GM20000 (cell line): ENCODE measurements around the gene PCCA.

Experiments used
- DNase-seq: peaks from one replicate; pipeline ENCODE4 v3.0.0; 2012; ENCODE audit warnings: low spot score
- TF ChIP-seq, protein P1 (sequence below): IDR thresholded peaks from 2 replicates; pipeline ENCODE4 v1.5.1; 2012; ENCODE audit warnings: mild to moderate bottlenecking, control low read depth; ENCODE audit errors: extremely low read depth, missing control alignments

PCCA gene

DNA sequence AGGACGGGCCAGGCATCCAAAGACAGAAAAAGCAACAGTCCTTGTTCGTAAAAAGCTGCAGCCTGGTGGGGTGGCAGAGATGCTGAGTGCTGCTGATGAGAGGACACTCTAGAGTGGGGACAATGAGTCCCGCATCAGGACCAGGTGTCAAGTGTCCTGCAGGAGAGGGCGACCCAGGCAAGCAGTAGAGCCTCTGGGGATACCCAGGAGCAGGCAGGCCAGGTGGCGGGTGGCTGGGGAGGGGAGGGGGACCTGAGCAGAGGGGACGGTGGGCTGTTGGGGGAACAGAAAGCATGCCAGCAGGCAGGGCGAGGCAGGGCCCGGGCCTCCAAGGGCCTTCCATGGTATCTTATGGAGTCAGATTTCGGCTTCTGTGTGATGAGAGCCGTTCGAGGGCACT, 463.9 kb downstream of the PCCA start:
- TF ChIP-seq, protein P1, sequence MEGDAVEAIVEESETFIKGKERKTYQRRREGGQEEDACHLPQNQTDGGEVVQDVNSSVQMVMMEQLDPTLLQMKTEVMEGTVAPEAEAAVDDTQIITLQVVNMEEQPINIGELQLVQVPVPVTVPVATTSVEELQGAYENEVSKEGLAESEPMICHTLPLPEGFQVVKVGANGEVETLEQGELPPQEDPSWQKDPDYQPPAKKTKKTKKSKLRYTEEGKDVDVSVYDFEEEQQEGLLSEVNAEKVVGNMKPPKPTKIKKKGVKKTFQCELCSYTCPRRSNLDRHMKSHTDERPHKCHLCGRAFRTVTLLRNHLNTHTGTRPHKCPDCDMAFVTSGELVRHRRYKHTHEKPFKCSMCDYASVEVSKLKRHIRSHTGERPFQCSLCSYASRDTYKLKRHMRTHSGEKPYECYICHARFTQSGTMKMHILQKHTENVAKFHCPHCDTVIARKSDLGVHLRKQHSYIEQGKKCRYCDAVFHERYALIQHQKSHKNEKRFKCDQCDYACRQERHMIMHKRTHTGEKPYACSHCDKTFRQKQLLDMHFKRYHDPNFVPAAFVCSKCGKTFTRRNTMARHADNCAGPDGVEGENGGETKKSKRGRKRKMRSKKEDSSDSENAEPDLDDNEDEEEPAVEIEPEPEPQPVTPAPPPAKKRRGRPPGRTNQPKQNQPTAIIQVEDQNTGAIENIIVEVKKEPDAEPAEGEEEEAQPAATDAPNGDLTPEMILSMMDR: no peak
- DNase-seq: no peak

DNA sequence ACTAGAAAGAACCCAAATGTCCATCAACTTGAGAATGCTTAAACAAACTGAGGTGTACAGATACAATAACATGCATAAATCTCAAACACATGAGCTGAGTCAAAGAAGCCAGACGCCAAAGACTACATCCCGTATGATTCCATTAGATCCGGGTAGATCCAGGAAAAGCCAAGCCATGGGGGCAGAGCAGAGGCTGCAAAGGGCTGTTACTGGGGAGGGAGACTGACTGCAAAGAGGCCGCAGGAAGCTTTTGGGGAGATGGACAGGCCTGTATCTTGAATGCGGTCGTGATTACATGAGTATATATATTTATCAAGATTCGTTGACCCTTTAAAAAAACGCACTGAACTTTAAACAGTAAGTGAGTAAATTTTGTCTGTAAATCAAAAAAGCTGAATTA, 471.0 kb downstream of the PCCA start:
- TF ChIP-seq, protein P1: no peak
- no peak for DNase-seq

DNA sequence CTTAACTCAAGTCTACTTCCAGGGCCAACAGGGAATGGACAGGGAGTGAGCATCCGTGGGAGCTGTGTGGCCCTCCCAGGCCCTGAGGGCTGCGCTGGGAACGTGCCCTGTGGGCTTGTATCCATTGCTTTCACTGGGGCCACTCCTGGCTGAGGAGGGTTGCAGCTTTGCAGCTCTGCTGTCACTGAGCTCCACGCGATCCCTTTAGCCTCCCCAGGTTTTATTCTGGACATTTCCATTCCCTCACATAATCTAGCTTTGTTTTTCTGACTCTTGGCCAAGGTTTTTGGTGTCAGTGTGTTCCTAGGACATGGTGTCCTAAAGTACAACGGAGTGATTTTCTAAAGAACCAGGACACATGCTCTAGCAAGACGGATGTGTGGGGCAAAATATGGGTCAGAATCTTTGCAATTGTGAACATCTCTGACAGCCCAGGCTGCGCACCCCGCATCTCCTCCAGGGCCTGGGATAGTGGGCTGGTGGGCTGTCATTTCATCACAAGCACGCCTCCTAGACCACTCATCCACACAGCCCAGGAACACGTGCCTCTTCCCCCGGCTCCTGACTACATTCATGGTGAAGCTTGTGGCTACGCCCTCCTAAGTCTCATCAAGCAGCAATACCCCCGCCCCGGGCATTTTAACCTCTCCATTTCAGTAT, 471.7 kb downstream of the PCCA start:
- DNase-seq: no peak

DNA sequence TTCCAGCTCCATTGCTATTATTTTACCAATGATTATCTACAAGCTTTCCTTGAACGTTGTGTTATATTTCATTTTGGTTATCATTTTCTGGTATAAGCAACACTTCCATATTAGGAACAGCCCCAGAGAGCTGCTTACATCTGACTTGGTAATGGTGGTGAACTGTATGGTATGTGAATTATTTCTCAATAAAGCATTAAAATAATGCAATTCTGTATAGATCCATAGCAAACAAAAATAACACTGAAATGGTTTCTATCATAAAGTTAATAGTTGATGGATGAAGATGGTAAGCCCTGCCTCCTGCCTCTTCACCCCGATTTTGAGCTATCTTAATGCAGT, 472.2 kb downstream of the PCCA start:
- DNase-seq: no peak
- TF ChIP-seq, protein P1: no peak

More for the DNA sequence above, 471.7 kb downstream of the PCCA start:
- TF ChIP-seq, protein P1: no peak

DNA sequence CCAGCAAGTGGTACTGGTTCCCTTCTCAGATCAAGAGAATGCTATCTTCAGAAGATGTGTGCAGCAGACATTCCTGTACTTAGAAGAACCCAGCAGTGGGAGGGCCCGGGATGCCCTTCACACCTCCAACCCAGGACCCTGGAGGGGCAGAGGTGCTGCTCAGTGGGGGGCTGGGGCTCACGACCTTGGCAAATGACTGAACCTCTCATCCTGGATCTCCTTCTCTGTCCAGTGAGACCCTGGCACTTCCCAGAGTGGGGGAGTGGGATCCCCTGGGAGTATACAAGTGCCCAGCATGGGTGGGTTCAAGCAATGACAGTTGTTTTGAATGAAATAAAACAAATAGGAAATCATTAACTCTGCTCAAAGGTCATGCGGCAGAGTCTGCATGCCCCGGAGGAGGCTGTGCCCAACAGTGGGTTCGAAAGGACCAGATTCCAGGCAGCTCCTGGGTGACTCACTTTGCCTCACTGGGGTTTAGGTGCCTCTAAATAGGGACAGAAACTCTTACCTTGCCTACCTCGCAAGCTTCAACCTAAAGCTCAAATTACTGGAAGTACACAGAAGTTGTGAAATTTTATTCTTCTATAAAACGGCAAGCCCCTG, 472.8 kb downstream of the PCCA start:
- TF ChIP-seq, protein P1: no peak

DNA sequence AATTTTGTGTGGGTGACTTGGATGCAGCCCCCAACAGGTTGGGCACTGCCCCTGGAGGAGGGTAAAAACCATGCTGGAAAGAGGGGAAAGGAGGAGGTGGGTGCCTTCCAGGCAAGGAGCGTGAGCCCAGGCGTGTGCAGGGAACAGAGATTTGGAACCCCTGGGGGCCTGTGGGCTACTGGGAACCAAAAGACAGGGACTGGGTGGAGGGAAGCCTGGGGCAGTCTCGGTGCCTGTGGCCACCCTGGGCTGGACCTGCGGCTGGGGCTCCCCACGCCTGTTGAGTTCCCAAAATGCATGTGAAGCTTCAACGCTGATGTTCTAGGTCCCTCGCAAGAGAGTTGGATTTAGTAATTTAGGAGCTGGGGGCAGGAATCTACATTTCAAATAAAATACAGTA, 474.9 kb downstream of the PCCA start:
- DNase-seq: no peak
- TF ChIP-seq, protein P1: no peak

More for the DNA sequence above, 472.8 kb downstream of the PCCA start:
- no peak for DNase-seq

DNA sequence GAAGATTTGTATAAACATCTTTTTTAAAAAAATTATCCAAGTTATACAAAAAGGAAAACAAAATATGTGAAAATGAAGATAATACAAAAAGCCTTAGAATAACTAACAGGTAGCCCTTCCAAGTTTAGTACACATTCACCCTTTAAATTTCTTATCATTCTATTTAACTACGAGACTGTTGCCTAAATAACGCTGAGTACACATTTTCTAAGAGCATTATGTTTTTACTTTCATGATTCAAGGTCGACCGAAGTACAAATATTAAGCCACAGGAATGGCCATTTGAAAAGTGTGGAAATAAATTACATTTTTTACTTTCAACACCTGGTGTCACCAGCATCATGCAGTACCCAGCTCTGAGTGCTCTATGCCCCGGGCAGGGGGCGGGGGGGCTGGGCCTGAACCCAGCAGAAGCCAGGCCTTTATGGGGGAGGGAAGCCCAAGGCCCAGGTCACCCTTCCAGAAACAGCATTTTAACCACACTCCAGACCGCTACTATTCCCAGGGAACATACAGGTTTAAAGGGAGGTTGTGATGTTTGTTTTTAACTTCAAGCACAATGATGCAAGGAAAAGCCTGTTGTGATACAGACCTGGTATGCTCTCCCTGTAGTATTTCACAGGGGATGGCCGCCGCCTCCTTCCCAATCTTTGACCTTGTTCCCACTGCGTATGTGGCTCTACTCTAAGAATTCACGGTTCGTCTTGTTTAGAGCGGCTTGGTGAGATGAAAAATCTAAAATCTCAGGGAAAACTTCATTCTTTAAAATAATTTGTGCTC, 475.7 kb downstream of the PCCA start:
- TF ChIP-seq, protein P1: no peak
- DNase-seq: no peak
